WERI-Rb-1 (cell line): Measurements from ENCODE around the gene COMMD10.

Experiments used
- DNase-seq: peaks from one replicate; pipeline ENCODE4 v3.0.0-alpha.2; 2020
- H3K27ac ChIP-seq: fragments of 250-450 bp; sonication (Bioruptor Pico); 2 replicates; pipeline ENCODE4 v1.5.1; 2020; ENCODE audit warnings: mild to moderate bottlenecking, moderate library complexity
- H3K27me3 ChIP-seq: fragments of 250-450 bp; sonication (Bioruptor Pico); 2 replicates; pipeline ENCODE4 v1.5.1; 2021; ENCODE audit warnings: mild to moderate bottlenecking, low read depth, moderate library complexity; ENCODE audit not compliant: insufficient read depth, severe bottlenecking
- H3K36me3 ChIP-seq: fragments of 250-450 bp; sonication (Bioruptor Pico); 2 replicates; pipeline ENCODE4 v1.5.1; 2020; ENCODE audit warnings: mild to moderate bottlenecking, moderate library complexity
- H3K4me3 ChIP-seq: 2 replicates; pipeline ENCODE4 v1.5.1; 2011; ENCODE audit warnings: low read depth, mild to moderate bottlenecking, control low read depth, low read length
- H3K9me3 ChIP-seq: fragments of 250-450 bp; sonication (Bioruptor Pico); 2 replicates; pipeline ENCODE4 v1.5.1; 2021; ENCODE audit warnings: mild to moderate bottlenecking, moderate library complexity; ENCODE audit not compliant: severe bottlenecking
- CTCF ChIP-seq: IDR thresholded peaks from 2 replicates; pipeline ENCODE4 v1.5.1; 2011; ENCODE audit warnings: low read depth, mild to moderate bottlenecking, control low read depth, inconsistent platforms, low read length

The COMMD10 gene

GRCh38 chr5:116152169-116152568 lies 67.3 kb downstream of the COMMD10 start:
- no peak overlapping the region for H3K27ac ChIP-seq
- no peak overlapping the region for H3K4me3 ChIP-seq
- no peak for DNase-seq
- H3K27me3 ChIP-seq, result no peaks in the 10 kb centered on the region
- no peaks in the 10 kb centered on the region for H3K36me3 ChIP-seq
- no peaks in the 10 kb centered on the region for H3K9me3 ChIP-seq
- no peak for TF ChIP-seq CTCF

- no peaks in the 10 kb centered on the region for H3K36me3 ChIP-seq
- H3K27ac ChIP-seq, result no peak overlapping the region
- H3K27me3 ChIP-seq, result no peaks in the 10 kb centered on the region
- no peak overlapping the region for H3K4me3 ChIP-seq
- no peak for DNase-seq
- TF ChIP-seq CTCF, result no peak
- H3K9me3 ChIP-seq, result no peaks in the 10 kb centered on the region
Observed at GRCh38 chr5:116153687-116154174, 68.9 kb downstream of the COMMD10 start.

GRCh38 chr5:116154252-116154651 lies 69.4 kb downstream of the COMMD10 start:
- Histone ChIP-seq H3K27me3 (no peaks in the 10 kb centered on the region), H3K36me3 (no peaks in the 10 kb centered on the region), H3K4me3 (no peak overlapping the region), H3K27ac (no peak overlapping the region), H3K9me3 (no peaks in the 10 kb centered on the region)
- DNase-seq, result no peak
- TF ChIP-seq CTCF, result no peak

GRCh38 chr5:116154931-116155330 lies 70.1 kb downstream of the COMMD10 start:
- Histone ChIP-seq H3K36me3 (no peaks in the 10 kb centered on the region), H3K4me3 (no peak overlapping the region), H3K27me3 (no peaks in the 10 kb centered on the region), H3K27ac (no peak overlapping the region), H3K9me3 (no peaks in the 10 kb centered on the region)
- TF ChIP-seq CTCF, result no peak
- no peak for DNase-seq

GRCh38 chr5:116157902-116158301 lies 73.1 kb downstream of the COMMD10 start:
- no peak overlapping the region for H3K4me3 ChIP-seq
- H3K27ac ChIP-seq, result no peak overlapping the region
- TF ChIP-seq CTCF, result no peak
- H3K27me3 ChIP-seq, result no peaks in the 10 kb centered on the region
- H3K9me3 ChIP-seq, result no peaks in the 10 kb centered on the region
- no peak for DNase-seq
- no peaks in the 10 kb centered on the region for H3K36me3 ChIP-seq

- Histone ChIP-seq H3K9me3 (no peaks in the 10 kb centered on the region), H3K27me3 (no peaks in the 10 kb centered on the region), H3K27ac (no peak overlapping the region), H3K36me3 (no peaks in the 10 kb centered on the region), H3K4me3 (no peak overlapping the region)
- no peak for DNase-seq
- TF ChIP-seq CTCF, result no peak
Observed at GRCh38 chr5:116159006-116159405, 74.2 kb downstream of the COMMD10 start.
